Right cardiac atrium (tissue), 5 donors: ENCODE results near the gene MATCAP1. TPM values are rescaled to one million over a fixed set of nuclear protein-coding genes. Genes with fewer than 3 reads are reported as not detected.

Experiments
- ATAC-seq, 2 donors: fragments of 200-7000 bp; cut with Tn5 transposase; one replicate each; pipeline versions ENCODE4 v1.8.0 to v1.9.1; 2020; ENCODE audit warnings: moderate library complexity in 2 of 2, mild to moderate bottlenecking in 1 of 2
- DNase-seq, 3 donors: peaks; one replicate each; pipeline ENCODE4 v3.0.0-alpha.2; 2020
- H3K27ac ChIP-seq: one replicate; pipeline ENCODE4 v1.5.1; 2013; ENCODE audit warnings: mild to moderate bottlenecking, low read length, control low read depth, moderate library complexity
- H3K27me3 ChIP-seq: one replicate; pipeline ENCODE4 v1.6.1; 2013; ENCODE audit not compliant: control insufficient read depth, insufficient read depth
- H3K4me1 ChIP-seq: one replicate; pipeline ENCODE4 v1.6.1; 2013; ENCODE audit warnings: low read length; ENCODE audit not compliant: control insufficient read depth, insufficient read depth
- H3K4me3 ChIP-seq: one replicate; pipeline ENCODE4 v1.5.1; 2013; ENCODE audit warnings: low read length, control low read depth
- H3K9me3 ChIP-seq: one replicate; pipeline ENCODE4 v1.6.1; 2013; ENCODE audit warnings: low read length; ENCODE audit not compliant: control insufficient read depth
- WGBS: extraction: QIAGEN DNeasy Blood & Tissue Kit; methylation state at CpG from one replicate; pipeline ENCODE4 v1.1.7; 2013; 5-methylcytosine and 5-hydroxymethylcytosine counted together
- intact Hi-C, 4 donors: fragments of 100-400 bp; cut with DNase I; formaldehyde crosslinking; loops; one replicate each; pipeline versions ENCODE4 v1.11.0 to v1.14.0; 2022 to 2023
- polyA plus RNA-seq: library from polyadenylated mRNA; stranded (reverse); fragments of 200-250 nt; gene quantifications from one replicate; pipeline ENCODE4 v1.2.3, GENCODE V29; 2013
- total RNA-seq, 4 donors: library from RNA; stranded (reverse); fragmentation: NEBNext Ultra II Directional; extraction: Animal tissue kit (Norgen Biotek cat#: 25700); gene quantifications; one replicate each; pipeline ENCODE4 v1.2.1, GENCODE V29; 2021
- donor health status: healthy with polysubstance abuse.
- donor health status: DM: no; HTN: yes; CAD: no.
- donor health status: DM: no; HTN: no; CAD: no.
- donor health status: DM: no; HTN: yes; CAD: no; lungs with severe emphysema.
- donor health status: DM: yes; HTN: yes; CAD: no.

MATCAP1 gene
- total and polyA plus RNA-seq, 5 donors: 14.8 to 22.9 (median 16.9) TPM

- H3K9me3 ChIP-seq: no peaks in the 10 kb centered on the region
- ATAC-seq (peak; percentile 36 to 40), DNase-seq (peak; percentile 52 to 77 (median 76))
- H3K4me1 ChIP-seq: no peaks in the 10 kb centered on the region
- H3K4me3 ChIP-seq: no peak overlapping the region
- intact Hi-C loops: no loop called here
- WGBS: 46% methylated on average over 12 of the region's 12 CpGs
- H3K27ac ChIP-seq: no peak overlapping the region
- H3K27me3 ChIP-seq: no peaks in the 10 kb centered on the region
Measured at GRCh38 chr16:67198238-67198734, 14.5 kb upstream of the MATCAP1 start.

GRCh38 chr16:67197704-67198103 is 13.9 kb upstream of the MATCAP1 start:
- 68% methylated on average over 6 of the region's 6 CpGs for WGBS
- no peak for DNase-seq
- H3K27me3 ChIP-seq: no peaks in the 10 kb centered on the region
- ATAC-seq: no peak
- no peak overlapping the region for H3K4me3 ChIP-seq
- intact Hi-C loops: no loop called here
- no peak overlapping the region for H3K27ac ChIP-seq
- no peaks in the 10 kb centered on the region for H3K9me3 ChIP-seq
- peaks cover 4% of the 10 kb centered on the region for H3K4me1 ChIP-seq

- Histone ChIP-seq H3K9me3 (no peaks in the 10 kb centered on the region), H3K27ac (no peak overlapping the region), H3K4me3 (no peak overlapping the region), H3K27me3 (no peaks in the 10 kb centered on the region), H3K4me1 (peaks cover 4% of the 10 kb centered on the region)
- no peak for DNase-seq
- ATAC-seq: no peak
- WGBS: 90% methylated on average over 1 of the region's 1 CpG
- intact Hi-C loops: no loop called here
Measured at GRCh38 chr16:67196881-67197280, 13.1 kb upstream of the MATCAP1 start.

GRCh38 chr16:67195676-67196075 is 11.9 kb upstream of the MATCAP1 start:
- 74% methylated on average over 5 of the region's 5 CpGs for WGBS
- Histone ChIP-seq H3K9me3 (no peaks in the 10 kb centered on the region), H3K4me1 (peaks cover 5% of the 10 kb centered on the region), H3K27ac (no peak overlapping the region), H3K27me3 (no peaks in the 10 kb centered on the region), H3K4me3 (no peak overlapping the region)
- DNase-seq (no peak), ATAC-seq (no peak)
- intact Hi-C loops: no loop called here

GRCh38 chr16:67194260-67194659 is 10.5 kb upstream of the MATCAP1 start:
- no peak for ATAC-seq
- peak in 1 of 3 donors; percentile 49 for DNase-seq
- peaks cover 5% of the 10 kb centered on the region for H3K4me1 ChIP-seq
- intact Hi-C loops: loop anchor here in 1 of 4 donors (5.0 kb wide), 1 partner anchor 33 kb away; the partner anchor contains the start of gene TMEM208
- no peak overlapping the region for H3K27ac ChIP-seq
- H3K9me3 ChIP-seq: no peaks in the 10 kb centered on the region
- no peak overlapping the region for H3K4me3 ChIP-seq
- whole genome bisulfite sequencing: 89% methylated on average over 6 of the region's 6 CpGs
- H3K27me3 ChIP-seq: no peaks in the 10 kb centered on the region

GRCh38 chr16:67193536-67193935 is 9.8 kb upstream of the MATCAP1 start:
- intact Hi-C loops: loop anchor here in 1 of 4 donors (5.0 kb wide), 1 partner anchor 34 kb away; the partner anchor contains the start of gene TMEM208
- H3K27me3 ChIP-seq: no peaks in the 10 kb centered on the region
- H3K27ac ChIP-seq: no peak overlapping the region
- DNase-seq (no peak), ATAC-seq (no peak)
- peaks cover 5% of the 10 kb centered on the region for H3K4me1 ChIP-seq
- H3K4me3 ChIP-seq: no peak overlapping the region
- no peaks in the 10 kb centered on the region for H3K9me3 ChIP-seq

- peak in 1 of 3 donors; percentile 50 for DNase-seq
- Histone ChIP-seq H3K9me3 (no peaks in the 10 kb centered on the region), H3K27me3 (no peaks in the 10 kb centered on the region), H3K27ac (no peak overlapping the region), H3K4me1 (peaks cover 5% of the 10 kb centered on the region), H3K4me3 (peak overlapping the region; percentile 94)
- intact Hi-C loops: loop anchor here in 1 of 4 donors (5.0 kb wide), 1 partner anchor 34 kb away; the partner anchor contains the start of gene TMEM208
- WGBS: 25% methylated on average over 17 of the region's 17 CpGs
- ATAC-seq: peak in 1 of 2 donors; percentile 14
Measured at GRCh38 chr16:67192781-67193361, 9.1 kb upstream of the MATCAP1 start.

- peak within 1 kb of the TSS; percentile 83 for H3K27ac ChIP-seq
- peak; percentile 92 to 97 (median 96) for DNase-seq
- no peaks in the 10 kb centered on the region for H3K27me3 ChIP-seq
- peaks cover 5% of the 10 kb centered on the region for H3K4me1 ChIP-seq
- ATAC-seq: peak; percentile 91 to 92
- H3K4me3 ChIP-seq: peak within 1 kb of the TSS; percentile 94
- no peaks in the 10 kb centered on the region for H3K9me3 ChIP-seq
- intact Hi-C loops: loop anchor here in 1 of 4 donors (5.0 kb wide), 1 partner anchor 35 kb away; the partner anchor contains the start of gene TMEM208
- under 1% methylated on average over 54 of the region's 54 CpGs for WGBS
Measured at GRCh38 chr16:67191995-67192681, 8.4 kb upstream of the MATCAP1 start, which contains the start of gene E2F4. E2F4 (plus strand) TSS chr16:67192155; CDS start chr16:67192228, 73 bp downstream.

GRCh38 chr16:67191411-67191994 is 7.7 kb upstream of the MATCAP1 start:
- intact Hi-C loops: loop anchor here in 1 of 4 donors (5.0 kb wide), 1 partner anchor 36 kb away; the partner anchor contains the start of gene TMEM208
- Histone ChIP-seq H3K9me3 (no peaks in the 10 kb centered on the region), H3K27ac (no peak overlapping the region), H3K27me3 (no peaks in the 10 kb centered on the region), H3K4me3 (peak overlapping the region; percentile 5), H3K4me1 (peaks cover 5% of the 10 kb centered on the region)
- no peak for DNase-seq
- ATAC-seq: peak in 1 of 2 donors; percentile 2
- WGBS: 26% methylated on average over 9 of the region's 9 CpGs

GRCh38 chr16:67190448-67191399 is 7.0 kb upstream of the MATCAP1 start:
- Histone ChIP-seq H3K4me1 (peaks cover 5% of the 10 kb centered on the region), H3K27ac (peak overlapping the region; percentile 5), H3K27me3 (no peaks in the 10 kb centered on the region), H3K4me3 (peak overlapping the region; percentile 21), H3K9me3 (no peaks in the 10 kb centered on the region)
- intact Hi-C loops: loop anchor here in 1 of 4 donors (5.0 kb wide), 1 partner anchor 37 kb away; the partner anchor contains the start of gene TMEM208
- DNase-seq (no peak), ATAC-seq (no peak)
- WGBS: 66% methylated on average over 13 of the region's 13 CpGs
